HL-60 (cell line): ENCODE measurements around the gene TMPRSS2.

Experiments used
- DNase-seq, 2 experiments: peaks; one replicate each; pipeline ENCODE4 v3.0.0-alpha.2; 2010 to 2020; ENCODE audit warnings: low read depth in 1 of 2, low spot score in 1 of 2
- H3K27ac ChIP-seq: fragments of 250-450 bp; sonication (Bioruptor Pico); replicated peaks from 2 replicates; pipeline ENCODE4 v1.5.1; 2020; ENCODE audit warnings: mild to moderate bottlenecking, moderate library complexity
- H3K27me3 ChIP-seq: fragments of 250-450 bp; sonication (Bioruptor Pico); 2 replicates; pipeline ENCODE4 v1.5.1; 2021; ENCODE audit warnings: mild to moderate bottlenecking, moderate library complexity; ENCODE audit not compliant: insufficient read depth, poor library complexity, severe bottlenecking
- H3K4me3 ChIP-seq: replicated peaks from 2 replicates; pipeline ENCODE4 v1.5.1; 2011; ENCODE audit warnings: mild to moderate bottlenecking, control low read depth, low read length; ENCODE audit not compliant: insufficient read depth
- GABPA ChIP-seq: IDR thresholded peaks from 2 replicates; pipeline ENCODE4 v1.6.1; 2012; ENCODE audit warnings: low read depth
- POLR2AphosphoS5 ChIP-seq: IDR thresholded peaks from 2 replicates; pipeline ENCODE4 v1.6.1; 2012; ENCODE audit warnings: low read depth
- SPI1 ChIP-seq: IDR thresholded peaks from 2 replicates; pipeline ENCODE4 v1.6.1; 2012; ENCODE audit warnings: low read depth, mild to moderate bottlenecking, borderline replicate concordance
- TF ChIP-seq, protein P1 (sequence below): IDR thresholded peaks from 2 replicates; pipeline ENCODE4 v1.6.1; 2012; ENCODE audit warnings: low read depth; ENCODE audit not compliant: insufficient replicate concordance
- TF ChIP-seq, protein P2 (sequence below): IDR thresholded peaks from one replicate; pipeline ENCODE4 v1.5.1; 2011; ENCODE audit warnings: low read length, control low read depth, inconsistent platforms; ENCODE audit not compliant: insufficient read depth

Gene TMPRSS2

DNA sequence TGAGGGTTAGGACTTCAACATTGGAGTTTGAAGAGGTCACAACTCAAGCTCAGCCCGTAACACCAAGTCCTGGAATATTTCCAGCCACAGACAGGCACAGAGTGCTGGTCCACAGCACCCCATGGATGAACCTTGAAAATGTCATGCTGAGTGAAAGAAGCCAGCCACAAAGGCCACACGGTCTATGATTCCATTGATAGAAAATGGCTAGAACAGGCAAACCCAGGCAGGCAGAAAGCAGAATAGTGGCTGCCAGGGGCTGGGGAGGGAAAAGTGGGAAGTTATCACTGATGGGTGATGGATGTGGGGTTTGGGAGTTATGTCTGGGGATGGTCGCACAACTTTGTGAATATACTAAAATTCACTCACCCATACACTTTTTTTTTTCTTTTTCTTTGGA, 60.6 kb downstream of the TMPRSS2 start:
- TF ChIP-seq GABPA (no peak), POLR2AphosphoS5 (no peak), SPI1 (no peak)
- TF ChIP-seq, protein P1, sequence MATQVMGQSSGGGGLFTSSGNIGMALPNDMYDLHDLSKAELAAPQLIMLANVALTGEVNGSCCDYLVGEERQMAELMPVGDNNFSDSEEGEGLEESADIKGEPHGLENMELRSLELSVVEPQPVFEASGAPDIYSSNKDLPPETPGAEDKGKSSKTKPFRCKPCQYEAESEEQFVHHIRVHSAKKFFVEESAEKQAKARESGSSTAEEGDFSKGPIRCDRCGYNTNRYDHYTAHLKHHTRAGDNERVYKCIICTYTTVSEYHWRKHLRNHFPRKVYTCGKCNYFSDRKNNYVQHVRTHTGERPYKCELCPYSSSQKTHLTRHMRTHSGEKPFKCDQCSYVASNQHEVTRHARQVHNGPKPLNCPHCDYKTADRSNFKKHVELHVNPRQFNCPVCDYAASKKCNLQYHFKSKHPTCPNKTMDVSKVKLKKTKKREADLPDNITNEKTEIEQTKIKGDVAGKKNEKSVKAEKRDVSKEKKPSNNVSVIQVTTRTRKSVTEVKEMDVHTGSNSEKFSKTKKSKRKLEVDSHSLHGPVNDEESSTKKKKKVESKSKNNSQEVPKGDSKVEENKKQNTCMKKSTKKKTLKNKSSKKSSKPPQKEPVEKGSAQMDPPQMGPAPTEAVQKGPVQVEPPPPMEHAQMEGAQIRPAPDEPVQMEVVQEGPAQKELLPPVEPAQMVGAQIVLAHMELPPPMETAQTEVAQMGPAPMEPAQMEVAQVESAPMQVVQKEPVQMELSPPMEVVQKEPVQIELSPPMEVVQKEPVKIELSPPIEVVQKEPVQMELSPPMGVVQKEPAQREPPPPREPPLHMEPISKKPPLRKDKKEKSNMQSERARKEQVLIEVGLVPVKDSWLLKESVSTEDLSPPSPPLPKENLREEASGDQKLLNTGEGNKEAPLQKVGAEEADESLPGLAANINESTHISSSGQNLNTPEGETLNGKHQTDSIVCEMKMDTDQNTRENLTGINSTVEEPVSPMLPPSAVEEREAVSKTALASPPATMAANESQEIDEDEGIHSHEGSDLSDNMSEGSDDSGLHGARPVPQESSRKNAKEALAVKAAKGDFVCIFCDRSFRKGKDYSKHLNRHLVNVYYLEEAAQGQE = no peak
- TF ChIP-seq, protein P2, sequence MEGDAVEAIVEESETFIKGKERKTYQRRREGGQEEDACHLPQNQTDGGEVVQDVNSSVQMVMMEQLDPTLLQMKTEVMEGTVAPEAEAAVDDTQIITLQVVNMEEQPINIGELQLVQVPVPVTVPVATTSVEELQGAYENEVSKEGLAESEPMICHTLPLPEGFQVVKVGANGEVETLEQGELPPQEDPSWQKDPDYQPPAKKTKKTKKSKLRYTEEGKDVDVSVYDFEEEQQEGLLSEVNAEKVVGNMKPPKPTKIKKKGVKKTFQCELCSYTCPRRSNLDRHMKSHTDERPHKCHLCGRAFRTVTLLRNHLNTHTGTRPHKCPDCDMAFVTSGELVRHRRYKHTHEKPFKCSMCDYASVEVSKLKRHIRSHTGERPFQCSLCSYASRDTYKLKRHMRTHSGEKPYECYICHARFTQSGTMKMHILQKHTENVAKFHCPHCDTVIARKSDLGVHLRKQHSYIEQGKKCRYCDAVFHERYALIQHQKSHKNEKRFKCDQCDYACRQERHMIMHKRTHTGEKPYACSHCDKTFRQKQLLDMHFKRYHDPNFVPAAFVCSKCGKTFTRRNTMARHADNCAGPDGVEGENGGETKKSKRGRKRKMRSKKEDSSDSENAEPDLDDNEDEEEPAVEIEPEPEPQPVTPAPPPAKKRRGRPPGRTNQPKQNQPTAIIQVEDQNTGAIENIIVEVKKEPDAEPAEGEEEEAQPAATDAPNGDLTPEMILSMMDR = no peak
- Histone ChIP-seq H3K4me3 (no peak overlapping the region), H3K27me3 (no peaks in the 10 kb centered on the region), H3K27ac (no peak overlapping the region)
- DNase-seq = no peak

DNA sequence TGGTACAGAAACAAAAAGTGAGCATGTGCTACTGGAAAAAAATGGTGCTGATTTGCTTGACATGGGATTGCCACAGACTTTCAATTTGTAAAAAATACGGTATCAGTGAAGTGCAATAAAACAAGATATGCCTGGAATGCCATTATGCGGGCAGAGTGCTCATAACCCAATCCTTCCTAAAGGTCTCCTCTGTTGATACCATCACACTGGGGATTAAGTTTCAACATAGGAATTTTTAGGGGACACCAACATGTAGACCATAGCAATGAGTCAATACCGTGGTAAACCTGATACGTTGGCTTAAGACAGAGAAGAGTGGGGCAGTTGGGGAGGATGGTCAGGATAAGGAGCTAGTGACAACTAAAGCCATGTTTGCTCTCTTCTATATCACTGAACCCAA, 61.4 kb downstream of the TMPRSS2 start:
- no peak for DNase-seq
- no peak overlapping the region for H3K4me3 ChIP-seq
- H3K27me3 ChIP-seq = no peaks in the 10 kb centered on the region
- TF ChIP-seq POLR2AphosphoS5 (no peak), SPI1 (no peak), GABPA (no peak)
- TF ChIP-seq, protein P1 = no peak
- TF ChIP-seq, protein P2 = no peak
- H3K27ac ChIP-seq = no peak overlapping the region

DNA sequence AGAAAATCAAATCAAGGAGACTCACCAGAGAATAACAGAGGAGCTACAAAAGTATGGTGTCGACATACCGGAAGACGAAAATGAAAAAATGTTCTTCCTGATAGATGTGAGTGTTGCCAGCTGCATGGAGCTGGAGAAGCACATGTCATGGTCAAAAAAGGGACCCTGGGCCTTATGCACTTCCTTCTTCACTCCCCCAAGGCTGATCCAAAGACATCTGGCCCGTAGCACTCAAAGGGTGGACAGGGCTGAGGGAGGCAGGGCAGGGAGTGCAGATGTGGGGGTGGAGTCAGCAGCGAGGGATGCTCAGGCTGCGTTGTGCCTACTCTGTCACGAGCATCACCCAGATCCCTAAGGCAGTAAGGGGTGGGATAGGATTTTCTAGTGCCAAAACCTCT, 62.5 kb downstream of the TMPRSS2 start:
- no peaks in the 10 kb centered on the region for H3K27me3 ChIP-seq
- H3K27ac ChIP-seq = no peak overlapping the region
- H3K4me3 ChIP-seq = no peak overlapping the region
- TF ChIP-seq GABPA (no peak), POLR2AphosphoS5 (no peak), SPI1 (no peak)
- TF ChIP-seq, protein P1 = no peak
- TF ChIP-seq, protein P2 = no peak
- DNase-seq = no peak
